ENCODE results near the gene KNL1.

The KNL1 gene, protein sequence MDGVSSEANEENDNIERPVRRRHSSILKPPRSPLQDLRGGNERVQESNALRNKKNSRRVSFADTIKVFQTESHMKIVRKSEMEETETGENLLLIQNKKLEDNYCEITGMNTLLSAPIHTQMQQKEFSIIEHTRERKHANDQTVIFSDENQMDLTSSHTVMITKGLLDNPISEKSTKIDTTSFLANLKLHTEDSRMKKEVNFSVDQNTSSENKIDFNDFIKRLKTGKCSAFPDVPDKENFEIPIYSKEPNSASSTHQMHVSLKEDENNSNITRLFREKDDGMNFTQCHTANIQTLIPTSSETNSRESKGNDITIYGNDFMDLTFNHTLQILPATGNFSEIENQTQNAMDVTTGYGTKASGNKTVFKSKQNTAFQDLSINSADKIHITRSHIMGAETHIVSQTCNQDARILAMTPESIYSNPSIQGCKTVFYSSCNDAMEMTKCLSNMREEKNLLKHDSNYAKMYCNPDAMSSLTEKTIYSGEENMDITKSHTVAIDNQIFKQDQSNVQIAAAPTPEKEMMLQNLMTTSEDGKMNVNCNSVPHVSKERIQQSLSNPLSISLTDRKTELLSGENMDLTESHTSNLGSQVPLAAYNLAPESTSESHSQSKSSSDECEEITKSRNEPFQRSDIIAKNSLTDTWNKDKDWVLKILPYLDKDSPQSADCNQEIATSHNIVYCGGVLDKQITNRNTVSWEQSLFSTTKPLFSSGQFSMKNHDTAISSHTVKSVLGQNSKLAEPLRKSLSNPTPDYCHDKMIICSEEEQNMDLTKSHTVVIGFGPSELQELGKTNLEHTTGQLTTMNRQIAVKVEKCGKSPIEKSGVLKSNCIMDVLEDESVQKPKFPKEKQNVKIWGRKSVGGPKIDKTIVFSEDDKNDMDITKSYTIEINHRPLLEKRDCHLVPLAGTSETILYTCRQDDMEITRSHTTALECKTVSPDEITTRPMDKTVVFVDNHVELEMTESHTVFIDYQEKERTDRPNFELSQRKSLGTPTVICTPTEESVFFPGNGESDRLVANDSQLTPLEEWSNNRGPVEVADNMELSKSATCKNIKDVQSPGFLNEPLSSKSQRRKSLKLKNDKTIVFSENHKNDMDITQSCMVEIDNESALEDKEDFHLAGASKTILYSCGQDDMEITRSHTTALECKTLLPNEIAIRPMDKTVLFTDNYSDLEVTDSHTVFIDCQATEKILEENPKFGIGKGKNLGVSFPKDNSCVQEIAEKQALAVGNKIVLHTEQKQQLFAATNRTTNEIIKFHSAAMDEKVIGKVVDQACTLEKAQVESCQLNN (N-terminal part only)

GRCh38 chr15:40593588-40594428 is at the start of gene KNL1:
KNL1 (plus strand) TSS chr15:40594249; CDS start chr15:40602932, 8,683 bp downstream.
- in situ Hi-C loops (cut with MboI; ENCODE audit: low sequenced_read_pairs) = no loop called here
- peak within 1 kb of the TSS; percentile 79 for H3K4me3 ChIP-seq

GRCh38 chr15:40545457-40545856 is 48.6 kb upstream of the KNL1 start:
- in situ Hi-C loops (cut with MboI; ENCODE audit: low sequenced_read_pairs) = no loop called here
- peaks cover 8% of the 10 kb centered on the region for H3K4me1 ChIP-seq
- no peak for DNase-seq (ENCODE audit: low spot score in 2 of 2)
- H3K9me3 ChIP-seq = no peaks in the 10 kb centered on the region
- H3K36me3 ChIP-seq (replicated peaks) = no peaks in the 10 kb centered on the region
- H3K4me3 ChIP-seq = no peak overlapping the region
- H3K27me3 ChIP-seq (ENCODE audit: low read depth) = no peaks in the 10 kb centered on the region

More at GRCh38 chr15:40593588-40594428, at the start of gene KNL1:
- H3K4me1 ChIP-seq = peaks cover 2% of the 10 kb centered on the region; the same call in 1 of the 2 replicates
- H3K36me3 ChIP-seq (replicated peaks) = no peaks in the 10 kb centered on the region; the same call in 1 of the 2 replicates
- peak; percentile 84 to 92 for DNase-seq (ENCODE audit: low spot score in 2 of 2)
- no peaks in the 10 kb centered on the region for H3K27me3 ChIP-seq (ENCODE audit: low read depth)
- no peaks in the 10 kb centered on the region for H3K9me3 ChIP-seq

DNA sequence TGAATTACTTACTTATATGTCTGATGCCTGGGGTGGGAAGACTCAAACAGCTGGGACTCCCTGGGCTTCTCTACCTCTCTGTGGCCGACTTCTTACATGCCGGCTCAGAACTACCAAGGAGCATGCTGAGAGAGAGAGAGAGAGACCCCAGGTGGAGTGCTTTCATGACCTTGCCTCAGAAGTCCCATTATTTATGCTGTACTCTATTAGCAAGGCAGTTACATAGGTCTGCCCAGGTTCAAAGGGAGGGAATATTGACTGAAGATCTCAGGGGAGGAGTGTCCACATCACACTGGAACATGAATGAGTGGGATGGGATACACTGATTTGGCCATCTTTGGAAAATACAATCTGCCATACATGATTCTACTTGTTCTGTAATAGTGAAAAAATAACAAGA is 45.4 kb upstream of the KNL1 start:
- no peak for DNase-seq (ENCODE audit: low spot score in 2 of 2)
- in situ Hi-C loops (cut with MboI; ENCODE audit: low sequenced_read_pairs) = no loop called here
- no peaks in the 10 kb centered on the region for H3K4me1 ChIP-seq
- no peaks in the 10 kb centered on the region for H3K9me3 ChIP-seq
- no peak overlapping the region for H3K4me3 ChIP-seq
- H3K27me3 ChIP-seq (ENCODE audit: low read depth) = no peaks in the 10 kb centered on the region
- H3K36me3 ChIP-seq (replicated peaks) = no peaks in the 10 kb centered on the region

GRCh38 chr15:40549894-40550293 is 44.2 kb upstream of the KNL1 start:
- Histone ChIP-seq H3K4me3 (no peak overlapping the region), H3K27me3 (ENCODE audit: low read depth) (no peaks in the 10 kb centered on the region), H3K9me3 (no peaks in the 10 kb centered on the region), H3K4me1 (no peaks in the 10 kb centered on the region), H3K36me3 (replicated peaks) (no peaks in the 10 kb centered on the region)
- in situ Hi-C loops (cut with MboI; ENCODE audit: low sequenced_read_pairs) = no loop called here
- DNase-seq (ENCODE audit: low spot score in 2 of 2) = no peak

DNA sequence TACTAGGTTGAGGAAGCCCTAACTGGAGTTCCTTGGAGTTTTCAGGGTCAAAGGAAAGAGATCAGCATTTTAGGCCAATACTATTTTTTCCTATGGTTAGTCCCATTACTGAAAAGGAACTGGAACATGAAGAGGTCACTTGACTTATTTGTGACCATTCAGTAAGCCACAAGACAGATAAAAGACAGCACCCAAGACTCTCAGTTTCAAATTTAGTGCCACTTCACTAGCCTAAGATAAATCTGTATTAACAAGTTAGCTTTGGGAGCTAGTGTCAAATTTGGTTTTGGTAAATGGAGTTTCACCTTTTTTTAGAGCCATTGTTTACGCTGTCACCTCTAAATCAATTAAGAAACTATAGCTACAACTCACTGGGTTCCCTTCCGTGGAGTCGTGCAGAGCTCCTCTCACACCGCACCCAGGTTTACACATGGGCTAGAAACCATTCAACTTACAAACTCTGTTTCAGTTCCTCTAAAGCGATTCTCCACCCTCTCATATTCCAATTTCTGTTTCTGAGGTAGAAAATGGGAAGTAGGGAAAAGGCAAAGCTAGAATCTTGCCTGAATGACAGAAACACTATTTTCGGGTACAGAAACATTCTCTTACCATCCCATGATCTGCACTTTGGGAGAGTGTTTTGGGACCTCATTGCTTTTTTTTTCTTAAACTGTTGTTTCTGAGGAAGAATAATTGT is 43.6 kb upstream of the KNL1 start:
- H3K9me3 ChIP-seq = no peaks in the 10 kb centered on the region
- H3K27me3 ChIP-seq (ENCODE audit: low read depth) = no peaks in the 10 kb centered on the region
- DNase-seq (ENCODE audit: low spot score in 2 of 2) = no peak
- in situ Hi-C loops (cut with MboI; ENCODE audit: low sequenced_read_pairs) = no loop called here
- H3K4me3 ChIP-seq = no peak overlapping the region
- H3K4me1 ChIP-seq = no peaks in the 10 kb centered on the region
- H3K36me3 ChIP-seq (replicated peaks) = no peaks in the 10 kb centered on the region

DNA sequence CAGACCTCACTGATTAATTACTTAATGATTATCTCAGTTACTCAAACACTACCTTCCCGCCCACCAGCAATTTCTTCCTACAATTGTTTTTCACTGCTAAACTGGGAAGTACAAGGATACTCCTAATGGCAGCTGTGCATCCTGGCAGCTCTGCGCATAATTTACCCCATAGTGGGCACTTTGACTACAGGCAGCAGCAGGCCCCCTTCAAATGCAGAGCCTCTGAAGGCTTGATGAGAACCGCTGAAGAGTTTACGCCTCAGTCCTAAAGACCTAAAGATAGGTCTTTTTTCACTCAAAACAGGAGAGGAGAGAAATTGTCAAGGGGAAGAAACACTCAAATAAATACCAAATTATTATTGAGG is 39.9 kb upstream of the KNL1 start:
- H3K9me3 ChIP-seq = no peaks in the 10 kb centered on the region
- H3K36me3 ChIP-seq (replicated peaks) = no peaks in the 10 kb centered on the region
- H3K27me3 ChIP-seq (ENCODE audit: low read depth) = no peaks in the 10 kb centered on the region
- DNase-seq (ENCODE audit: low spot score in 2 of 2) = no peak
- in situ Hi-C loops (cut with MboI; ENCODE audit: low sequenced_read_pairs) = no loop called here
- H3K4me3 ChIP-seq = no peak overlapping the region
- H3K4me1 ChIP-seq = no peaks in the 10 kb centered on the region

GRCh38 chr15:40555876-40556275 is 38.2 kb upstream of the KNL1 start:
- no peaks in the 10 kb centered on the region for H3K27me3 ChIP-seq (ENCODE audit: low read depth)
- H3K4me1 ChIP-seq = no peaks in the 10 kb centered on the region
- no peak overlapping the region for H3K4me3 ChIP-seq
- in situ Hi-C loops (cut with MboI; ENCODE audit: low sequenced_read_pairs) = no loop called here
- no peak for DNase-seq (ENCODE audit: low spot score in 2 of 2)
- H3K36me3 ChIP-seq (replicated peaks) = no peaks in the 10 kb centered on the region
- H3K9me3 ChIP-seq = no peaks in the 10 kb centered on the region

DNA sequence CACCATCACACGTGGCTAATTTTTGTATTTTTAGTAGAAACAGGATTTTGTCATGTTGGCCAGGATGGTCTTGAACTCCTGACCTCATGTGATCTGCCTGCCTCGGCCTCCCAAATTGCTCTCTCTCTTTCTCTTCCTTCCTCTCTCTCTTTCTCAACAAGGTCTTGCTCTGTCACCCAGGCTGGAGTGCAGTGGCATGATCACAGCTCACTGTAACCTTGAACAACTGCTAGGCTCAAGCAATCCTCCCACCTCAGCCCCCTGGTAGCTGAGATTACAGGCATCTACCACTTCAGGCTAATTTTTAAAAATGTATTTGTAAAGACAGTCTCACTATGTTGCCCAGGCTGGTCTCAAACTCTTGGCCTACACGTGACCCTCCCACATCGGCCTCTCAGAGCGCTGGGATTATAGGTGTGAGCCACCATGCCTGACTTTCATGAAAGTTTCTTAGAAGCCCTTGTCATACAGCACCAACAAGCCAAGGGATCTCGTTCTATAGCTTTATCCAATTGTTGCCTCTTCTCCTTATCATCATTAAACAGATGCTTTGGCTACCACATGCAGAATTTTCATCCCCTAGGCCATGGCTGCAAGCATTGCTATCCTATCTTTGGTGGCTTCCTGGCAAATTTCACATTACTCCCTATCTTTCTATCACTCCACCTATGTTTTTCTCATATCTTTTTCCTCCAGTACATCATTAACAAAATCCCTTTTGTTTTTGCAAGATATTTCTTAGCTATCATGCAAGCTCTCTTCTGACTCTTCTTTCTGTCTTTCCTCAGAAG is 34.9 kb upstream of the KNL1 start:
- Histone ChIP-seq H3K4me1 (peaks cover 2% of the 10 kb centered on the region), H3K9me3 (no peaks in the 10 kb centered on the region), H3K36me3 (replicated peaks) (no peaks in the 10 kb centered on the region), H3K4me3 (no peak overlapping the region), H3K27me3 (ENCODE audit: low read depth) (no peaks in the 10 kb centered on the region)
- DNase-seq (ENCODE audit: low spot score in 2 of 2) = no peak
- in situ Hi-C loops (cut with MboI; ENCODE audit: low sequenced_read_pairs) = no loop called here

- DNase-seq (ENCODE audit: low spot score in 2 of 2) = no peak
- peaks cover 8% of the 10 kb centered on the region for H3K4me1 ChIP-seq
- in situ Hi-C loops (cut with MboI; ENCODE audit: low sequenced_read_pairs) = no loop called here
- H3K4me3 ChIP-seq = no peak overlapping the region
- H3K9me3 ChIP-seq = no peaks in the 10 kb centered on the region
- no peaks in the 10 kb centered on the region for H3K27me3 ChIP-seq (ENCODE audit: low read depth)
- H3K36me3 ChIP-seq (replicated peaks) = no peaks in the 10 kb centered on the region
Measured at GRCh38 chr15:40562691-40563090, 31.4 kb upstream of the KNL1 start.

DNA sequence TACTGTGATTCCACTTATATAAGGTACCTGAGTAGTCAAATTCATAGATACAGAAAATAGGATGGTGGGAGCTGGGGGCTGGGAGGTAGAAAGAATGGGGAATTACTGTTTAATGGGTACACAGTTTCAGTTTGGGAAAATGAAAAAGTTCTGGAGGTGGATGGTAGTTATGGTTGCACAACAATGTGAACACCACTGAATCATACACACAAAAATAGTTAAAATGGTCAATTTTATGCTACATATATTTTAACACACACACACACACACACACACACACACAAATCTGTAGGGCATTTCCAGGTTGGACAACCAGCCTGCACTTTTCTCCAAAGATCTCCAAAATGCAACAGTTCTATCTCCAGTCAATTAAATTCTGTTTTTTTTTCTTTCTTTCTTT is 30.6 kb upstream of the KNL1 start:
- in situ Hi-C loops (cut with MboI; ENCODE audit: low sequenced_read_pairs) = no loop called here
- Histone ChIP-seq H3K9me3 (no peaks in the 10 kb centered on the region), H3K36me3 (replicated peaks) (no peaks in the 10 kb centered on the region), H3K4me1 (peaks cover 8% of the 10 kb centered on the region), H3K27me3 (ENCODE audit: low read depth) (no peaks in the 10 kb centered on the region), H3K4me3 (no peak overlapping the region)
- DNase-seq (ENCODE audit: low spot score in 2 of 2) = no peak

DNA sequence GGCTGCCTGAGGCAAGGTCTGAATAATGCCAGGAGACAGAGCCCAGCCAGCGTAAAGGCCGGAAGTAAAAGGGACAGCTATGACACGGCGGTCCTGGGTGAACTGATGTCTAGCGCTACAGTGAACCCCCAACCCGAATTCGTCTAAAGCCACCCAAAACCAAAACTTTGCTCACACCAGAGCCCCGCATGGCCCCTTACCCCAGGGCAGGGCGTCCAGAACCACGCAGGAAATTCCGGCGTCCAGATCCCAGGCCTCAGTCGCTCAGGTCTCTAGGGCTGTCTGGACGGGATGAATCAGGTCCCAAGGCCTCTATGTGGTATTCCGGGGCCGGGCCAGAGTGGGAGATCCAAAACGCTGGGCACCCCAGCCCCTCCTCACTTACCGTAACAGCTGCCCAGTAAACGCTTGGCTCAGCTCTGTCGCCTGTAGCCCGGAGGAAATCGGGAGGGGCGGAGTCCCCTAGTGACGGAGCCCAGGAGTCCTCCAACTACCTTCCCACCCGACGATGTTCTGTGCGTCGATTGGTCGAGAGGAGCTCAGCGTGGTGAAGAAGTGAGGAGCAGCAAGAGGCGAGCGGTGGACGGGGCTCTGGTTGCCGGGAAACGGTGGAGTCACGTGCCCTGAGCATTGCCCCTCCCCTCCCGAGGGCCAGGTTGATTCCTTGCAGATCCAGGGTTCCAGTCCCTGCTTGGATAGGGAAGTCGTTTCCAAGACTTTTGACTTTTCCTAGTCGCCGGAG is 29.3 kb upstream of the KNL1 start, which contains the start of gene CCDC32:
TSS of gene CCDC32 (minus strand) at position 452 of the 742 bp plus-strand sequence. CDS start 2,027 bp downstream, outside the sequence.
- peak within 1 kb of the TSS; percentile 62 for H3K4me3 ChIP-seq
- H3K9me3 ChIP-seq = no peaks in the 10 kb centered on the region
- in situ Hi-C loops (cut with MboI; ENCODE audit: low sequenced_read_pairs) = no loop called here
- DNase-seq (ENCODE audit: low spot score in 2 of 2) = peak; percentile 99
- no peaks in the 10 kb centered on the region for H3K27me3 ChIP-seq (ENCODE audit: low read depth)
- no peaks in the 10 kb centered on the region; the same call in 1 of the 2 replicates for H3K36me3 ChIP-seq (replicated peaks)
- peaks cover 13% of the 10 kb centered on the region for H3K4me1 ChIP-seq

All from HAP-1 (cell line).